T-helper 17 cell (primary cell): ENCODE data around the gene SHC1. TPM values are rescaled to one million over a fixed set of nuclear protein-coding genes. Genes with fewer than 3 reads are reported as not detected.

Experiments
- ATAC-seq: fragments of 150-1000 bp; cut with Tn5 transposase; 2 replicates; pipeline ENCODE4 v1.10.0; 2021; ENCODE audit warnings: mild to moderate bottlenecking, moderate library complexity
- DNase-seq, 3 donors: peaks; one replicate each; pipeline versions ENCODE4 v3.0.0 to v3.0.0-alpha.2; 2020 to 2021
- H3K9me3 ChIP-seq: one replicate; pipeline ENCODE4 v1.7.0; 2013; ENCODE audit warnings: low read length, mild to moderate bottlenecking; ENCODE audit not compliant: control insufficient read depth, poor library complexity, severe bottlenecking
- H3K27ac Mint-ChIP-seq: one replicate; pipeline ENCODE4 v1.8.0; 2022; ENCODE audit warnings: mild to moderate bottlenecking, moderate library complexity, mixed read lengths
- H3K27me3 Mint-ChIP-seq: one replicate; pipeline ENCODE4 v1.8.0; 2022; ENCODE audit warnings: mixed read lengths
- H3K36me3 Mint-ChIP-seq: one replicate; pipeline ENCODE4 v1.8.0; 2022; ENCODE audit warnings: low read depth, mixed read lengths
- H3K4me1 Mint-ChIP-seq: one replicate; pipeline ENCODE4 v1.8.0; 2022; ENCODE audit warnings: mild to moderate bottlenecking, mixed read lengths
- H3K4me3 Mint-ChIP-seq: one replicate; pipeline ENCODE4 v1.8.0; 2022; ENCODE audit warnings: mild to moderate bottlenecking, moderate library complexity, mixed read lengths
- total RNA-seq, 4 donors: library from RNA in 2 of 4; stranded (reverse) in 2 of 4; gene quantifications; one replicate each; pipeline ENCODE4 v1.2.3 and lab custom pipeline; 2022 to 2026

Gene SHC1
- total RNA-seq, 2 donors from 2014 or later, result 99.5 to 105 TPM

DNA sequence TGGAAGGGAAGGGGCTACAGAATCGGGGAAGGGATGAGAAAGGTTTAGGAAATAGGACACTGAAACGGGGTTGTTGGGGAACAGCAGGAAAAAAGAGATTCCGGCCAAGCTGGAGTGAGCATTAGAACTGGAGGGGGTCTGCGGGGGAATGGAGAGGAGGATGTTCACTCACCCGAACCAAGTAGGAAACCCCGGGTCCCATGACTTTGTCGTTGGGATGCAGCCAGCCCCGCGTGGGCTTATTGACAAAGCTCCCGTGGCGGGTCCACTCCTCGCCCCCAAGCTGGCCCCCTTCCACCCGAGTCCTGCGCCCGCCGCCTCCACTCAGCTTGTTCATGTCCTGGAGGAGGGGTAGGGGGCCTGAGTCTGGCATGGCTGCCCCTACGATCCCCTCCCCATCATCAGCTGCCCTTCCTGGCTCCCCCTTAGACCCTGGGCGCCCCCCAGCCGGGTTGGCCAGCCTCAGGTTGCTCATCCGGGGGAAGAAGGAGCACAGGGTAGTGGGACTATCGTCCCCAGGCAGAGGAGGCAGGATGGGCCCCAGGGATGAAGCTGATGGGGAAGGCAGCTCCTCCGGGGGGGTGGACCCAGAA lies 591 bp downstream of the SHC1 start:
- no peak for ATAC-seq
- Mint-ChIP-seq H3K27ac (peak overlapping the region; percentile 87), H3K27me3 (no peaks in the 10 kb centered on the region), H3K36me3 (peaks cover 9% of the 10 kb centered on the region), H3K4me3 (no peak overlapping the region), H3K4me1 (peaks cover 27% of the 10 kb centered on the region)
- H3K9me3 ChIP-seq, result no peaks in the 10 kb centered on the region
- DNase-seq, result no peak

DNA sequence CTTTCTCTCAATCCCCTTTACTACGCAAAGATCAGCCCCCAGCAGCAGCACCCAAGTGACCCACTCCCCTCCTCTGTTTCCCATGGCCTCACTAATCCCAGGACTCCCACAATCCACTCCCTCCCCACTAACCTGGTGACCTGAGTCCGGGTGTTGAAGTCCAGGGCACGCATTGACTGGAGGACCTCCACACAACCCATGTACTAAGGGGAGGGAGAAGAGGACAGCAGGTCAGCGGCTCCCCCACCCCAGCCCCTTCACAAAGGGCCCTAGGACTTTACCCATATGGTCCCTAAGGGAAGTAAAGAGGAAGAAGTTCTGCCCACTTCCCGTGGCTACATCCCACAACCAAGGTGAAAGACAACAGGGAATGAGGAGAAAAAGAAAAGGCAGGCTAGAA lies 1.3 kb downstream of the SHC1 start:
- peak overlapping the region; percentile 87 for H3K27ac Mint-ChIP-seq
- peaks cover 27% of the 10 kb centered on the region for H3K4me1 Mint-ChIP-seq
- peaks cover 9% of the 10 kb centered on the region for H3K36me3 Mint-ChIP-seq
- DNase-seq (no peak), ATAC-seq (no peak)
- no peaks in the 10 kb centered on the region for H3K27me3 Mint-ChIP-seq
- H3K4me3 Mint-ChIP-seq, result no peak overlapping the region
- H3K9me3 ChIP-seq, result no peaks in the 10 kb centered on the region

DNA sequence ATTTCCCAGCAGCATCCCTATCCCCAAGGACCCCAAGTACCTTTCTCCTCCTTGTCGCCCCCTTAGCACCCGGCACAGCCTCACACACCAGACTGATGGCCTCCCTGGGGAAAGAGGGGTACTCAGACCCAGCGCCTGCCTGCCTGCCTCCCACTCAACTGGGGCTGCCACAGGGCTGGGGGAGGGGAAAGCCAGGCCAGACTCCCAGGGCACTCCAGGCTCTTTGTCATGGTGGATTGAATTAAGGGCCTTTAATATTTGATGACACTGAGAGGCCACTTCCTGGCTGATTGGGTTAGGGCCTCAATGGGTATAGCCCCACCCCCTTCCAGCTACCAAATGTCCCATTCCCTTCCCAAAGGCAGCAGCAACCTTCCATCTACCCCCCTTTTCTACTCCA lies 1.8 kb downstream of the SHC1 start:
- H3K9me3 ChIP-seq, result no peaks in the 10 kb centered on the region
- no peak for ATAC-seq
- DNase-seq, result no peak
- H3K27me3 Mint-ChIP-seq, result no peaks in the 10 kb centered on the region
- H3K4me3 Mint-ChIP-seq, result no peak overlapping the region
- H3K36me3 Mint-ChIP-seq, result peaks cover 11% of the 10 kb centered on the region
- peak overlapping the region; percentile 87 for H3K27ac Mint-ChIP-seq
- H3K4me1 Mint-ChIP-seq, result peaks cover 30% of the 10 kb centered on the region

DNA sequence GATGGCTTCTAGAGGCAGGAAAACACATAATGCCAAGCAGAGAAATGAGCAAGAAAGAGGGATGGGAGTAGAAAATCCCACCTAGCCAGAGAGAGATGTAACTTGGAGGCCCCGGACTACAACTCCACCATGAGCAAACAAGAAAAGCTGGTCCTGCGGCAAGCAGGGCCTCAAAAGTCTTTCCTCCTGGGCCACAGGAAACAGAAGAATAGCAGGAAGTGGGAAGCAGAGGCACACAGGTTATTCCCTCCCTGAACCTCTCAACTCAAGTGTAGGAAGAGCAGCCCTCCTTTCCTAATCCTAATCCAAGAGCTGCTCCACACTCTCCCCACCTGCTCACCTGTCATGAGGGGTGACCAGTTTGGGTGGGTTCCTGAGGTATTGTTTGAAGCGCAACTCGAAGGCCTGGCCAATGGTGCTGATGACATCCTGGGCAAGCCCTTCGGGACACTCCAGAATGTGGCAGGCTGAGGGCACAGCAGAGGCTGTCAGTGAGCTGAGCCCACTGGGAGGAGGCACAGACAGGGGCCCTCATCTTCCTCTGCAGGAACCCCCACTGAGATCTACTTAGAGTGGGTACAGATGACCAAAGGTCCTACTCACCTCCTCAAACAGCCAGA lies 3.1 kb downstream of the SHC1 start:
- H3K27me3 Mint-ChIP-seq, result no peaks in the 10 kb centered on the region
- H3K27ac Mint-ChIP-seq, result peak overlapping the region; percentile 87
- H3K4me1 Mint-ChIP-seq, result peaks cover 32% of the 10 kb centered on the region
- peaks cover 12% of the 10 kb centered on the region for H3K36me3 Mint-ChIP-seq
- no peak overlapping the region for H3K4me3 Mint-ChIP-seq
- H3K9me3 ChIP-seq, result no peaks in the 10 kb centered on the region
- no peak for ATAC-seq
- DNase-seq, result no peak

DNA sequence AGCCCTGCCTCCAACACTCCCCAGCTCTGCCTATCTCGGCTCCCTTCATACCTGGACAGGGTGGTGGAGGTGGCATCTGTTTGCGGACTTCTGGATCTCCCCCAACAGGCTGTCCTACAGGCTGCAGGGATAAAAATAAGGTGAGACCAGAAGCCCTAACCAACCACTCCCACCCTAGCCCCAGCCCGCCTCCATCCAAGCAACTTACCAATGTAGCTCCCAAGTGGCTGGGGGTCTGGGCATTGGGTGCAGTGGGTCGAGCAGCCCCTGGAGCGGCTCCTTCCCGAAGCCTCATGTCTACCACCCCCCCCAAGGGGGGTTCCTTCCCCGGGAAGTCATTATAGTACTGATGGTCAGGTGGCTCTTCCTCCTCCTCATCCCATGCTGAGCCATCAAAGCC lies 4.4 kb downstream of the SHC1 start:
- no peak overlapping the region for H3K27ac Mint-ChIP-seq
- H3K4me1 Mint-ChIP-seq, result peaks cover 24% of the 10 kb centered on the region
- no peaks in the 10 kb centered on the region for H3K9me3 ChIP-seq
- ATAC-seq (no peak), DNase-seq (no peak)
- H3K4me3 Mint-ChIP-seq, result no peak overlapping the region
- no peaks in the 10 kb centered on the region for H3K27me3 Mint-ChIP-seq
- peaks cover 12% of the 10 kb centered on the region for H3K36me3 Mint-ChIP-seq

DNA sequence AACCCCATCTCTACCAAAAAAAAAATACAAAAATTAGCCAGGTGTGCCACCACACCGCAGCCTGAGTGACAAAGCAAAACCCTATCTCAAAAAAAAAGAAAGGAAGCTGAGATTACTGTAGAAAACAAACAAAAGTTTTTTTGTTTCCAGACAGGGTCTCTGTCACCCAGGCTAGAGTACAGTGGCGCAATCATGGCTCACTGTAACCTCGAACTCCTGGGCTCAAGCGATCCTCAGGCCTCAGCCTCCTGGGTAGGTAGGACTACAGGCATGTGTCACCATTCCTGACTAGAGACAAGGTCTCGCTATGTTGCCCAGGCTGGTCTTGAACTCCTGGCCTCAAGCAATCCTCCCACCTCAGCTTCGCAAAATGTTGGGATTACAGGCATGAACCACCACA lies 6.2 kb downstream of the SHC1 start:
- H3K4me3 Mint-ChIP-seq, result no peak overlapping the region
- peaks cover 29% of the 10 kb centered on the region for H3K4me1 Mint-ChIP-seq
- no peak for DNase-seq
- ATAC-seq, result no peak
- H3K36me3 Mint-ChIP-seq, result peaks cover 11% of the 10 kb centered on the region
- no peaks in the 10 kb centered on the region for H3K27me3 Mint-ChIP-seq
- H3K27ac Mint-ChIP-seq, result peak overlapping the region; percentile 66
- no peaks in the 10 kb centered on the region for H3K9me3 ChIP-seq

DNA sequence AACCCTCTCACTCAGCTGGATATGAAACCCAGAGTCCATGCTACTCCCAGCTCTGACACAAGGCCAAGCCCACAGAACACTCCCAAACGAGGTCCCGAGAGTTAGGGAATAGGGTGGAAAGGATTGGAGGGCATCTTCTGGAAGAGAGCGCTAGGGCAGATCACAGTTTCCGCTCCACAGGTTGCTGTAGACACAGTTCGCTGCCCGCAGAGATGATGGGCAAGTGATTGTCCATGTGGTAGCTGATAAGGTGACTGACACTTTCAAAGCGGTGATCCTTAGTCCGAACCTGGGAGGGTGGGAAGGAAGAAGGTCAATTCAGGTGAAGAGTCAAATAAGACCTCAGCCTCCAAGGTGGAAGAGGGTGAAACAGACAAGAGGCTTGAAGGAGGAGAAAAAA lies 6.9 kb downstream of the SHC1 start:
- Mint-ChIP-seq H3K36me3 (peaks cover 6% of the 10 kb centered on the region), H3K27ac (peak overlapping the region; percentile 66), H3K4me1 (peaks cover 31% of the 10 kb centered on the region), H3K4me3 (peak overlapping the region; percentile 61), H3K27me3 (no peaks in the 10 kb centered on the region)
- ATAC-seq (no peak), DNase-seq (no peak)
- no peaks in the 10 kb centered on the region for H3K9me3 ChIP-seq

DNA sequence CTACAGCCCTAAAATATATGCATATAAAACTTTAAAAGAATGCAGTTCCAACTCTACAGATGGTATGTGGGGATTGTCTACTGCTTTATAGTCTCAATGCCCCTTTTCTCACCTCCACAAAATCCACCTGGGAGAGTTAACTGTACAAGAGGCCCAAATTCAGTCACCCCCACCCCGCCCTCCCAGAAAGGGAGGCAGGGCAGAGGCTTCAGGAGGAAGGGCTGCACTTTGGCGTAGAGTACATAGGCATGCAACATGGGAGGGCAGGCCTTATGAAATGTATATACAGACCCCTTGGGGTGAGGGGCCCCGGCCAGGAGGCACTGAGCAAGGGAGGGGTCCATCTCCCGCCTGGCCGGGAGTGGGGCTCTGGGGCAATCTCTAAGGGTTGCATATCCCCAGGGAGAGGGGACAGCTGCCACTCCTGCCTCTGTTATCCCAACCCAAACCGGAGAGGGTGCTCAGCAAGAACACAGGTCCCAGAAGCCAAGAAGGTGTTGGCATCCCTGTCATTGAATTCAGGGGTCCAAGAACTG lies 7.7 kb downstream of the SHC1 start:
- Mint-ChIP-seq H3K36me3 (peaks cover 3% of the 10 kb centered on the region), H3K4me1 (peaks cover 31% of the 10 kb centered on the region), H3K27me3 (no peaks in the 10 kb centered on the region), H3K4me3 (peak overlapping the region; percentile 85), H3K27ac (peak overlapping the region; percentile 92)
- no peak for DNase-seq
- ATAC-seq, result no peak
- no peaks in the 10 kb centered on the region for H3K9me3 ChIP-seq

DNA sequence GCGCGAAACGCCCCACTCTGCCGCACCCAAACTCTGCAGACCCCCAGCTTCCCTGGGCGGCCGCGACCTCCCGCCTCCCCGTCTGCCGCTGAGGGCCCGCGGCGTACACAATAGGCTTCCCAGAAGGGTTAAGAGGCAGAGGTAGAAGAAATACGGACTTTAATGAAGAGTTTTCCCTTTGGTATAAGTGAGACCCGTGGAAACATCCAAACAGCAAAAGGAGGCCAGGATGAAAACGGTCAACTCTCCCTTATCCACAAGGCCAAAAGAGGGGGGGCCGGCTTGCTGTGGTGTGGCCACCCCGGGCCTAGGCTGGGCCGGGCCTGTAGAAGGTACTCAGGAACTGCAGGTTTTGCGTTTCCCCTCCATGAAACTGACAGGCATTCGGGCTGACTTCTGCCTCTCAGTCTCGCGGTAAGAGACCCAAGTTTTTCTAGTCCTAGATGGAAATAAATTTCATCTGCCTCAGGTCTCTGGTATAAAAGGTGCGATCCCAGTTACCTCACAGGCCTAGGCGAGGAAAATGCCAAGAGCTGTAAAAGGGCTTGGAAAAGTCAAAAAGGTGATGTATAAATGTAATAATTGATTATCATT lies 8.3 kb downstream of the SHC1 start:
- no peak for DNase-seq
- Mint-ChIP-seq H3K4me1 (peaks cover 30% of the 10 kb centered on the region), H3K36me3 (peaks cover 3% of the 10 kb centered on the region), H3K27ac (peak overlapping the region; percentile 92), H3K27me3 (no peaks in the 10 kb centered on the region), H3K4me3 (peak overlapping the region; percentile 85)
- ATAC-seq, result peak; percentile 20
- H3K9me3 ChIP-seq, result no peaks in the 10 kb centered on the region

DNA sequence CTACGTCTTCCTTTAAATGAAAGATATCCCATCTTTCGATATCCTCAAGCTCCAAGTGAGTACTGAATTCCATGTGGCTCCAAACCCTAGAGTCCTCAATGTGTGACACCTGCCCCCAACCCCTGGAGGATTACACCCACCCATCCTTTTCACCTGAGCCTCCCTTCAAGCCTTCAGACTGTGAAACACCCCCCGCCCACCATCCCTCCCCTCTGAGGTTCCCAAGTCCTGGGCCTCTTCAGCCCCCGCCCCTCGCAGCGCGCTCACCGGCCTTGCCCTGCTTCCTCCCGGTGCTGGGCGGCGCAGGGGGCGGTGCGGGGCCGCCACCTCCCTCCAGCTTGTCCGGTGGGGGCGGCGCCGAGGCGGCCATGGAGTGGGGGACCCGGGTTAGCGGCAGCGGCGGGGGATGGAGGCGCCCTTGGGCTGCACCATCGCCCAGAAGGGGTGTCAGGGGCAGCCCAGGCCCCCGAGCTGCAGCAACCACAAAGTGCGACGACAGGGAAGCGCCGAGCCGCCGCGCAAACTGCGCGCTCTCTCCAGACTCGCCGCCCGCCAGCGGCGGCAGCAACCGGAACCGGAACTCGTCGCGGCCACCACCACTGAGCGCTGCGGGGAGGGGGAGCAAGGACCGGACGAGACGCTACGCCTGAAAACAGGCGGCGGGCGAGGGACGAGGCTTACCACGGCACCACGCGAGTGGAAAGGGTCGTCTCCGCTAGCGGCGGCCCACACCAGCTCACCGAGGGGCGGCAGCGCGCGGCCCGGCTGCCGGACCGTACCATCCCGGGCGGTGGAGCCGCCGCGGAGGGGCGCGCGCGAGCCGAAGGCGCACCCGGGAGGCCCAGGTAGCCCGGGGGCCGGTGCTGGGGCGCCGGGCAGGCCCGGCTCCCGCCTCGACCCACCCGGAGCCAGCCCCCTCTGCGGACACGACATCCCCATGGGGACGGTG lies 9.1 kb downstream of the SHC1 start, which contains the start of gene PYGO2:
Gene PYGO2 (minus strand): TSS at position 576 of the 949 bp plus-strand sequence. CDS start 206 bp downstream, at position 370.
- ATAC-seq (peak; percentile 80), DNase-seq (peak; percentile 71 to 81 (median 79))
- H3K27ac Mint-ChIP-seq, result peak within 1 kb of the TSS; percentile 92
- peak within 1 kb of the TSS; percentile 95 for H3K4me3 Mint-ChIP-seq
- peaks cover 29% of the 10 kb centered on the region for H3K4me1 Mint-ChIP-seq
- no peaks in the 10 kb centered on the region for H3K9me3 ChIP-seq
- peaks cover 3% of the 10 kb centered on the region for H3K36me3 Mint-ChIP-seq
- H3K27me3 Mint-ChIP-seq, result no peaks in the 10 kb centered on the region

DNA sequence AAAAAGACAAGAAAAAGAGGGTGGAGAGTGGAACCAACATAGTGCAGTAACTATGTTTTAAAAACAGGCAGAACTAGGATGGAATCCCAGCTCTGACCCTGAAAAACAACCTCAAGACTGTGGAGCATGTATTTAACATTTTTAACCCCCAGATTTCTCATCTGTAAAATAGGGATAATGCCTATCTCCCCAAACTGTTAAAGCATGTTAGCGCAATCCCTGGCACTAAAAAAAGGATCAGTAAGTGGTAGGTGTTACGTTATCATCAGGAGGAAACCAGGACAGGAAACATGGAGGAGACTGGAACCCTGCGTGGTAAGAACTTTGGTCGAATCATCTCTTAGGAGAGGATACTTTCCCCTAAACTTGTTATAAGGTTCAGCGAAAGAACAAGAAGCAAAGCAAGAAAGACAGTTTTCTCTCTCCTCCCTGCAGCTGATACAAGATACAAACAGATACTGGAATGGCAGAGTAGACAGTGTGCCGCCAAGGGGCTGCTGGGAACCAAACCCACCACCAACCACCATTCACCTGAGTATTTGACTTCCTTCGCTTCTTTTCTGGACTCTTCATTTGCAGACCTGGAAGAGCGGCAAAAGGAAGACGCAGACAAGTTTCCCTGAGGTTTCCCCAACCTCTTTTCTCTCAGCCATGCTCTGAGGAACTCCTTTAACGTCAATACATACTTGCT lies 10.0 kb downstream of the SHC1 start:
- H3K4me1 Mint-ChIP-seq, result peaks cover 38% of the 10 kb centered on the region
- H3K36me3 Mint-ChIP-seq, result peaks cover 5% of the 10 kb centered on the region
- peak overlapping the region; percentile 95 for H3K4me3 Mint-ChIP-seq
- H3K27ac Mint-ChIP-seq, result peak overlapping the region; percentile 92
- no peaks in the 10 kb centered on the region for H3K27me3 Mint-ChIP-seq
- ATAC-seq (no peak), DNase-seq (no peak)
- no peaks in the 10 kb centered on the region for H3K9me3 ChIP-seq

DNA sequence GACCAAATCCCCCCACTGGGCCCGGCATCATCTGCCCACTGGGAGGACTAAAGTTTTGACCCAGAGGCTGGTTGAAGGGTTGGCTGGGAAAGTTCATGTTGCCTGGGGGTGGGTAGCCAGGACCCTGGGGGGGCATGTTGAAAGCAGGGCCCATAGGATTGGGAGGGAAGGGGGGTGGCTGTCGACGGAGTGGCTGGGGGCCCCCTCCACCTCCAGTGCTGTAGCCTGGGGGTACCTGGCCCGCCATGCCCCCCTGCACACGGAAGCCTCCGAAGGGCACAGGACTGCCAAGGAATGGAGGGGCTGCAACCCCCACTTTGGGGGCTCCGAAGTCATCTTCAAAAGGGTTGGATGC lies 11.1 kb downstream of the SHC1 start:
- peaks cover 48% of the 10 kb centered on the region for H3K4me1 Mint-ChIP-seq
- H3K4me3 Mint-ChIP-seq, result peak overlapping the region; percentile 49
- DNase-seq (no peak), ATAC-seq (no peak)
- no peaks in the 10 kb centered on the region for H3K9me3 ChIP-seq
- peaks cover 5% of the 10 kb centered on the region for H3K36me3 Mint-ChIP-seq
- H3K27ac Mint-ChIP-seq, result peak overlapping the region; percentile 92
- no peaks in the 10 kb centered on the region for H3K27me3 Mint-ChIP-seq
